GM12878 (cell line): ENCODE results near the gene R3HDM2.
A peak's percentile ranks its signal among the peaks of the same experiment; 100 is the strongest.

Experiments
- ASH2L ChIP-seq: fragments of 300-600, 200-600 bp; sonication (generic); IDR thresholded peaks from 2 replicates; pipeline ENCODE4 v1.6.1; 2017; ENCODE audit warnings: low read depth, mild to moderate bottlenecking, borderline replicate concordance
- CTCF ChIP-seq, 3 experiments: IDR thresholded peaks in 2 of 3; conservative IDR thresholded peaks in 1 of 3; 2 replicates each; pipeline ENCODE4 v1.5.1; 2011; ENCODE audit warnings: low read depth in 3 of 3, low read length in 3 of 3, mild to moderate bottlenecking in 3 of 3, control low read depth in 2 of 3, moderate library complexity in 2 of 3, inconsistent platforms in 1 of 3, mixed read lengths in 1 of 3; ENCODE audit not compliant: control insufficient read depth in 2 of 3, insufficient read depth in 1 of 3; ENCODE audit errors: extremely low read depth in 1 of 3
- SMARCA5 ChIP-seq: fragments of 450-650 bp; IDR thresholded peaks from 2 replicates; pipeline ENCODE4 v1.6.1; 2017; ENCODE audit warnings: mild to moderate bottlenecking
- SUZ12 ChIP-seq: fragments of 200-600 bp; sonication (generic); IDR thresholded peaks from one replicate; pipeline ENCODE4 v1.6.1; 2018; ENCODE audit warnings: antibody characterized with exemption, mild to moderate bottlenecking; ENCODE audit not compliant: unreplicated experiment
- USF1 ChIP-seq: IDR thresholded peaks from 2 replicates; pipeline ENCODE4 v1.6.1; 2011; ENCODE audit warnings: borderline replicate concordance, low read depth, mild to moderate bottlenecking, moderate library complexity, mixed read lengths, low read length; ENCODE audit not compliant: insufficient read depth; ENCODE audit errors: extremely low read length
- YY1 ChIP-seq: IDR thresholded peaks from 2 replicates; pipeline ENCODE4 v1.6.1; 2011; ENCODE audit warnings: low read depth, mild to moderate bottlenecking, low read length

GRCh38 chr12:57237932-57238853 lies 192.7 kb downstream of the R3HDM2 start:
- TF ChIP-seq YY1, result no peak
- no peak for TF ChIP-seq ASH2L
- no peak for TF ChIP-seq USF1
- 0 out of 6 replicates have a peak, but pooled peaks of 1 of the 3 experiments have one; percentile 0 for TF ChIP-seq CTCF (IDR thresholded peaks at IDR 0.05 in 2 of 3, conservative IDR thresholded peaks at IDR 0.05 in 1 of 3; ENCODE audit: control insufficient read depth in 2 of 3, extremely low read depth in 1 of 3, insufficient read depth in 1 of 3, low read depth in 3 of 3, low read length in 3 of 3)
- no peak for TF ChIP-seq SMARCA5
- no peak for TF ChIP-seq SUZ12
